Esophagus muscularis mucosa (tissue), 3 donors: ENCODE data around the gene MVB12B.

Source experiments
- CTCF ChIP-seq, 3 experiments: fragments of 200-600 bp in 2 of 3; fragments of 450-650 bp in 1 of 3; sonication (generic) in 2 of 3; IDR thresholded peaks; one replicate each; pipeline ENCODE4 v1.5.1; 2017 to 2019; ENCODE audit warnings: antibody characterized with exemption in 3 of 3, mild to moderate bottlenecking in 2 of 3, moderate library complexity in 1 of 3
- EP300 ChIP-seq: sonication (generic); formaldehyde crosslinking; IDR thresholded peaks from one replicate; pipeline ENCODE4 v1.6.1; 2017; ENCODE audit warnings: antibody characterized with exemption

GRCh38 chr9:126496781-126497659 is 170.4 kb downstream of the MVB12B start:
- TF ChIP-seq CTCF (IDR thresholded peaks at IDR 0.05) (no peak), EP300 (no peak)
